IMR-90 (cell line): ENCODE results near the gene DEAF1. TPM values are rescaled to one million over a fixed set of nuclear protein-coding genes. Genes with fewer than 3 reads are reported as not detected.

ENCODE experiments used
- ATAC-seq: fragments of 200-7000 bp; cut with Tn5 transposase; 2 replicates; pipeline ENCODE4 v1.9.1; 2020; ENCODE audit warnings: low read depth, mild to moderate bottlenecking, moderate library complexity
- BruUV-seq: library from RNA; stranded (reverse); fragments of 400-500 nt; replicated peaks from 2 replicates; lab custom pipeline; 2021; lab: Mats Ljungman, UMichigan
- CTCF ChIA-PET: fragments of 300-600 bp; formaldehyde crosslinking; extraction: SDS; loops from one replicate; lab custom pipeline; 2021; ENCODE audit warnings: antibody characterized with exemption; lab: Yijun Ruan, JAX
- POLR2A ChIA-PET: fragments of 300-600 bp; sonication (Branson Sonifier 250); formaldehyde crosslinking; loops from one replicate; lab custom pipeline; 2022; ENCODE audit warnings: antibody characterized with exemption; ENCODE audit not compliant: unreplicated experiment; lab: Charles Lee
- DNase-seq: peaks from one replicate; pipeline ENCODE4 v3.0.0; 2013
- H2AFZ ChIP-seq: replicated peaks from 2 replicates; pipeline ENCODE3; 2013; ENCODE audit warnings: low read length, mild to moderate bottlenecking; ENCODE audit not compliant: poor library complexity
- H2AK5ac ChIP-seq: 2 replicates; pipeline ENCODE4 v1.6.1; 2013; ENCODE audit warnings: low read depth, low read length, inconsistent platforms
- H2AK9ac ChIP-seq: replicated peaks from 2 replicates; pipeline ENCODE3; 2013; ENCODE audit warnings: mild to moderate bottlenecking, low read depth, low read length, moderate library complexity; ENCODE audit not compliant: poor library complexity
- H2BK120ac ChIP-seq: 2 replicates; pipeline ENCODE4 v1.6.1; 2013; ENCODE audit warnings: low read depth, low read length, inconsistent platforms
- H2BK15ac ChIP-seq: 3 replicates; pipeline ENCODE4 v1.6.1; 2013; ENCODE audit warnings: low read depth, low read length, inconsistent platforms
- H2BK20ac ChIP-seq: 2 replicates; pipeline ENCODE4 v1.6.1; 2013; ENCODE audit warnings: low read depth, mild to moderate bottlenecking, inconsistent platforms, low read length, moderate library complexity
- H2BK5ac ChIP-seq: 2 replicates; pipeline ENCODE4 v1.6.1; 2013; ENCODE audit warnings: mild to moderate bottlenecking, low read depth, low read length, inconsistent platforms; ENCODE audit not compliant: poor library complexity, severe bottlenecking
- H3K14ac ChIP-seq: replicated peaks from 2 replicates; pipeline ENCODE4 v1.6.1; 2013; ENCODE audit warnings: low read depth, low read length, inconsistent platforms
- H3K18ac ChIP-seq: 2 replicates; pipeline ENCODE4 v1.6.1; 2013; ENCODE audit warnings: low read depth, low read length, control low read depth
- H3K23ac ChIP-seq: 2 replicates; pipeline ENCODE4 v1.6.1; 2013; ENCODE audit warnings: low read depth, low read length, inconsistent platforms
- H3K27ac ChIP-seq: 2 replicates; pipeline ENCODE4 v1.5.1; 2013; ENCODE audit warnings: mild to moderate bottlenecking, control low read depth, low read length; ENCODE audit not compliant: insufficient read depth
- H3K27me3 ChIP-seq: 2 replicates; pipeline ENCODE4 v1.6.1; 2013; ENCODE audit warnings: low read length; ENCODE audit not compliant: control insufficient read depth, insufficient read depth
- H3K36me3 ChIP-seq: 2 replicates; pipeline ENCODE4 v1.6.1; 2013; ENCODE audit warnings: low read length, mixed read lengths; ENCODE audit not compliant: control insufficient read depth, insufficient read depth
- H3K4ac ChIP-seq: 2 replicates; pipeline ENCODE4 v1.6.1; 2013; ENCODE audit warnings: low read depth, low read length, inconsistent platforms
- H3K4me1 ChIP-seq: 2 replicates; pipeline ENCODE4 v1.6.1; 2013; ENCODE audit warnings: low read length, mixed read lengths; ENCODE audit not compliant: control insufficient read depth, insufficient read depth
- H3K4me2 ChIP-seq: 2 replicates; pipeline ENCODE4 v1.6.1; 2013; ENCODE audit warnings: low read depth, mild to moderate bottlenecking, control low read depth, low read length, moderate library complexity
- H3K4me3 ChIP-seq: 2 replicates; pipeline ENCODE4 v1.5.1; 2013; ENCODE audit warnings: low read depth, mild to moderate bottlenecking, control low read depth, low read length, moderate library complexity; ENCODE audit not compliant: insufficient read depth
- H3K56ac ChIP-seq: 2 replicates; pipeline ENCODE4 v1.6.1; 2013; ENCODE audit warnings: low read length, inconsistent platforms; ENCODE audit not compliant: insufficient read depth; ENCODE audit errors: extremely low read depth
- H3K79me1 ChIP-seq, 2 experiments: 2 replicates each; pipeline ENCODE4 v1.6.1; 2013; ENCODE audit warnings: low read length in 2 of 2, inconsistent platforms in 1 of 2, low read depth in 1 of 2
- H3K9ac ChIP-seq: 2 replicates; pipeline ENCODE4 v1.6.1; 2013; ENCODE audit warnings: low read depth, low read length, control low read depth
- H3K9me1 ChIP-seq: 2 replicates; pipeline ENCODE4 v1.6.1; 2013; ENCODE audit warnings: low read length, inconsistent platforms; ENCODE audit not compliant: insufficient read depth
- H3K9me3 ChIP-seq: 2 replicates; pipeline ENCODE4 v1.6.1; 2013; ENCODE audit warnings: low read length; ENCODE audit not compliant: control insufficient read depth, insufficient read depth
- H4K20me1 ChIP-seq: 2 replicates; pipeline ENCODE4 v1.6.1; 2013; ENCODE audit warnings: low read length, inconsistent platforms; ENCODE audit not compliant: insufficient read depth
- H4K5ac ChIP-seq: 2 replicates; pipeline ENCODE4 v1.6.1; 2013; ENCODE audit warnings: mild to moderate bottlenecking, low read depth, low read length, control low read depth
- H4K8ac ChIP-seq, 2 experiments: 2 replicates each; pipeline ENCODE4 v1.6.1; 2013; ENCODE audit warnings: low read depth in 2 of 2, low read length in 2 of 2, control low read depth in 1 of 2, inconsistent platforms in 1 of 2
- H4K91ac ChIP-seq: 2 replicates; pipeline ENCODE4 v1.6.1; 2013; ENCODE audit warnings: low read depth, low read length, inconsistent platforms; ENCODE audit not compliant: insufficient read depth
- BHLHE40 ChIP-seq: fragments of 150-350 bp; IDR thresholded peaks from 2 replicates; pipeline ENCODE4 v1.6.1; 2016; ENCODE audit warnings: mild to moderate bottlenecking, low read depth, low read length
- CHD1 ChIP-seq: IDR thresholded peaks from 2 replicates; pipeline ENCODE4 v1.6.1; 2012; ENCODE audit warnings: low read depth, low read length, improper control_type of control experiment
- FOS ChIP-seq: fragments of 150-350 bp; IDR thresholded peaks from 2 replicates; pipeline ENCODE4 v1.6.1; 2016; ENCODE audit warnings: low read depth, low read length
- MAFK ChIP-seq: IDR thresholded peaks from 2 replicates; pipeline ENCODE4 v1.6.1; 2012; ENCODE audit warnings: low read depth, low read length, improper control_type of control experiment
- MAZ ChIP-seq: IDR thresholded peaks from 2 replicates; pipeline ENCODE4 v1.6.1; 2012; ENCODE audit warnings: low read depth, mild to moderate bottlenecking, low read length, improper control_type of control experiment, moderate library complexity, borderline replicate concordance
- MXI1 ChIP-seq: IDR thresholded peaks from 2 replicates; pipeline ENCODE4 v1.6.1; 2012; ENCODE audit warnings: low read depth, mild to moderate bottlenecking, low read length, moderate library complexity, borderline replicate concordance
- NFE2L2 ChIP-seq: fragments of 150-350 bp; IDR thresholded peaks from 2 replicates; pipeline ENCODE4 v1.6.1; 2016; ENCODE audit warnings: low read depth, mild to moderate bottlenecking, low read length
- POLR2A ChIP-seq: IDR thresholded peaks from 2 replicates; pipeline ENCODE4 v1.6.1; 2012; ENCODE audit warnings: mild to moderate bottlenecking, low read depth, low read length
- RAD21 ChIP-seq: IDR thresholded peaks from 2 replicates; pipeline ENCODE4 v1.6.1; 2012; ENCODE audit warnings: low read length, improper control_type of control experiment
- RCOR1 ChIP-seq: IDR thresholded peaks from 2 replicates; pipeline ENCODE4 v1.6.1; 2012; ENCODE audit warnings: mild to moderate bottlenecking, low read length, improper control_type of control experiment; ENCODE audit not compliant: insufficient replicate concordance
- RFX5 ChIP-seq: IDR thresholded peaks from 2 replicates; pipeline ENCODE4 v1.8.0; 2012; ENCODE audit warnings: low read depth, mild to moderate bottlenecking, low read length, moderate library complexity
- SMC3 ChIP-seq: fragments of 150-350 bp; IDR thresholded peaks from 2 replicates; pipeline ENCODE4 v1.6.1; 2016; ENCODE audit warnings: low read depth, mild to moderate bottlenecking, antibody characterized with exemption, low read length, moderate library complexity
- WGBS, 2 experiments: methylation state at CpG; one replicate each; pipeline versions ENCODE4 v1.1.5 to v1.1.7; 2013; ENCODE audit warnings: missing lambda C conversion rate in 2 of 2; ENCODE audit not compliant: insufficient read length in 1 of 2; ENCODE audit errors: extremely low coverage in 2 of 2; 5-methylcytosine and 5-hydroxymethylcytosine counted together
- dilution Hi-C: fragments of 300-500 bp; cut with HindIII; formaldehyde crosslinking; loops from one replicate; pipeline ENCODE4 v1.14.3; 2018; ENCODE audit warnings: low sequenced_read_pairs; ENCODE audit not compliant: unreplicated experiment
- in situ Hi-C: fragments of 300-500 bp; cut with MboI; formaldehyde crosslinking; loops from 3 replicates; pipeline ENCODE4 v1.14.3; 2019; ENCODE audit warnings: low sequenced_read_pairs, inconsistent platforms, mixed read lengths
- intact Hi-C: fragments of 100-400 bp; cut with micrococcal nuclease; formaldehyde crosslinking; loops from 2 replicates; pipeline ENCODE4 v1.10.0; 2022
- polyA plus RNA-seq, 3 experiments: library from polyadenylated mRNA; depleted of rRNA; stranded (reverse); fragments of >200 nt; gene quantifications; 2 replicates each; pipeline ENCODE4 v1.2.3, GENCODE V29; 2012; ENCODE audit warnings: low replicate concordance in 1 of 3
- total RNA-seq: library from RNA; depleted of rRNA; stranded (reverse); fragments of >200 nt; gene quantifications from 2 replicates; pipeline ENCODE4 v1.2.3, GENCODE V29; 2012
- TF ChIP-seq, protein P1 (sequence below): fragments of 150-350 bp; IDR thresholded peaks from 2 replicates; pipeline ENCODE4 v1.6.1; 2016; ENCODE audit warnings: low read depth, mild to moderate bottlenecking, low read length, moderate library complexity, borderline replicate concordance
- TF ChIP-seq, protein P2 (sequence below): conservative IDR thresholded peaks from 2 replicates; pipeline ENCODE4 v1.5.1; 2012; ENCODE audit warnings: mild to moderate bottlenecking, low read depth, low read length, improper control_type of control experiment
- TF ChIP-seq, protein P3 (sequence below): fragments of 150-350 bp; IDR thresholded peaks from 2 replicates; pipeline ENCODE4 v1.6.1; 2017; ENCODE audit warnings: mild to moderate bottlenecking, antibody characterized with exemption, low read length, low read depth

DEAF1 gene
- total and polyA plus RNA-seq, 2 of the 4 experiments (the other 2 are of a cell fraction) = 22.9 to 31.6 TPM

DNA sequence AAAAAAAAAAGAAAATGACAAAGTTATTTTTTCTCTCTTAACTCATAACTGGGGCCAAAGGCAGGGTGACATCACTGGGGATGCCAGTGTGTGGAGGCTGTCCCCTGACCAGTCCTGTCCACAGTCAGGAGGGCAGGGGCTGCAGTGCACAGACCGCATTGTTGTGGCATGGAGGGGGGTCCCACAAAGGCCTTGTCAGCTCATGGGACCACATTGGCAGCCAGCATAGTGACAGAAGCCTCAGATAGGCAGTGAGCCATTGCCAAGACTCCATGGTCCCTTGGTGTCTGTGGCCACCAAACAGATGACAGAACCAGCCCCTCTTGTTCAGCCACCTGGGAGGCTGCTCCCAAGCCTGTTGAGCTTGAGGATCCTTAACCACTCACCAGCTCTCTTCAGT, 4.7 kb upstream of the DEAF1 start:
- BruUV-seq = no TSS peak
- WGBS, 2 experiments = no CpG with 5 or more reads among the region's 1 CpG
- no peak overlapping the region for H3K56ac ChIP-seq
- in situ Hi-C loops (no loop called here), intact Hi-C loops (no loop called here), dilution Hi-C loops (no loop called here)
- ChIA-PET POLR2A (no interaction called here), CTCF (interaction anchor here (0.5 kb wide), 1 partner anchor 69 kb away, joined by 3 read pairs; no protein-coding TSS in a partner anchor)
- H3K4me2 ChIP-seq = no peak overlapping the region
- peaks cover 21 to 57% of the 10 kb centered on the region in 2 experiments for H3K79me1 ChIP-seq
- ATAC-seq (no peak), DNase-seq (no peak)
- peaks cover 18% of the 10 kb centered on the region for H3K9me1 ChIP-seq
- H3K4ac ChIP-seq = peak overlapping the region; percentile 59
- H3K4me1 ChIP-seq = peaks cover 24% of the 10 kb centered on the region
- no peak overlapping the region for H4K8ac ChIP-seq
- no peaks in the 10 kb centered on the region for H3K27me3 ChIP-seq
- H3K4me3 ChIP-seq = no peak overlapping the region
- H2AK5ac ChIP-seq = peak overlapping the region; percentile 91
- H3K14ac ChIP-seq = 0 out of 2 replicates have a peak overlapping the region, but pooled peaks have one; percentile 23
- H2BK120ac ChIP-seq = no peak overlapping the region
- peak overlapping the region; percentile 7 for H2BK5ac ChIP-seq
- H4K91ac ChIP-seq = peak overlapping the region; percentile 34; the same call in 1 of the 2 replicates
- no peak overlapping the region for H3K9ac ChIP-seq
- peaks cover 24% of the 10 kb centered on the region for H4K20me1 ChIP-seq
- peak overlapping the region; percentile 3; the same call in 1 of the 2 replicates for H3K27ac ChIP-seq
- no peak overlapping the region for H3K18ac ChIP-seq
- TF ChIP-seq NFE2L2 (no peak), RCOR1 (no peak), MXI1 (no peak), FOS (no peak), RFX5 (no peak), CHD1 (no peak), POLR2A (no peak), RAD21 (no peak), MAFK (no peak), MAZ (no peak), BHLHE40 (no peak), SMC3 (no peak)
- TF ChIP-seq, protein P1, sequence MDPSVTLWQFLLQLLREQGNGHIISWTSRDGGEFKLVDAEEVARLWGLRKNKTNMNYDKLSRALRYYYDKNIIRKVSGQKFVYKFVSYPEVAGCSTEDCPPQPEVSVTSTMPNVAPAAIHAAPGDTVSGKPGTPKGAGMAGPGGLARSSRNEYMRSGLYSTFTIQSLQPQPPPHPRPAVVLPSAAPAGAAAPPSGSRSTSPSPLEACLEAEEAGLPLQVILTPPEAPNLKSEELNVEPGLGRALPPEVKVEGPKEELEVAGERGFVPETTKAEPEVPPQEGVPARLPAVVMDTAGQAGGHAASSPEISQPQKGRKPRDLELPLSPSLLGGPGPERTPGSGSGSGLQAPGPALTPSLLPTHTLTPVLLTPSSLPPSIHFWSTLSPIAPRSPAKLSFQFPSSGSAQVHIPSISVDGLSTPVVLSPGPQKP = no peak
- TF ChIP-seq, protein P2, sequence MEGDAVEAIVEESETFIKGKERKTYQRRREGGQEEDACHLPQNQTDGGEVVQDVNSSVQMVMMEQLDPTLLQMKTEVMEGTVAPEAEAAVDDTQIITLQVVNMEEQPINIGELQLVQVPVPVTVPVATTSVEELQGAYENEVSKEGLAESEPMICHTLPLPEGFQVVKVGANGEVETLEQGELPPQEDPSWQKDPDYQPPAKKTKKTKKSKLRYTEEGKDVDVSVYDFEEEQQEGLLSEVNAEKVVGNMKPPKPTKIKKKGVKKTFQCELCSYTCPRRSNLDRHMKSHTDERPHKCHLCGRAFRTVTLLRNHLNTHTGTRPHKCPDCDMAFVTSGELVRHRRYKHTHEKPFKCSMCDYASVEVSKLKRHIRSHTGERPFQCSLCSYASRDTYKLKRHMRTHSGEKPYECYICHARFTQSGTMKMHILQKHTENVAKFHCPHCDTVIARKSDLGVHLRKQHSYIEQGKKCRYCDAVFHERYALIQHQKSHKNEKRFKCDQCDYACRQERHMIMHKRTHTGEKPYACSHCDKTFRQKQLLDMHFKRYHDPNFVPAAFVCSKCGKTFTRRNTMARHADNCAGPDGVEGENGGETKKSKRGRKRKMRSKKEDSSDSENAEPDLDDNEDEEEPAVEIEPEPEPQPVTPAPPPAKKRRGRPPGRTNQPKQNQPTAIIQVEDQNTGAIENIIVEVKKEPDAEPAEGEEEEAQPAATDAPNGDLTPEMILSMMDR = no peak
- TF ChIP-seq, protein P3, sequence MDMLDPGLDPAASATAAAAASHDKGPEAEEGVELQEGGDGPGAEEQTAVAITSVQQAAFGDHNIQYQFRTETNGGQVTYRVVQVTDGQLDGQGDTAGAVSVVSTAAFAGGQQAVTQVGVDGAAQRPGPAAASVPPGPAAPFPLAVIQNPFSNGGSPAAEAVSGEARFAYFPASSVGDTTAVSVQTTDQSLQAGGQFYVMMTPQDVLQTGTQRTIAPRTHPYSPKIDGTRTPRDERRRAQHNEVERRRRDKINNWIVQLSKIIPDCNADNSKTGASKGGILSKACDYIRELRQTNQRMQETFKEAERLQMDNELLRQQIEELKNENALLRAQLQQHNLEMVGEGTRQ = no peak
- peak overlapping the region; percentile 60 for H3K23ac ChIP-seq
- H4K5ac ChIP-seq = no peak overlapping the region
- peak overlapping the region; percentile 24 for H2AFZ ChIP-seq
- H2BK15ac ChIP-seq = no peak overlapping the region
- no peak overlapping the region for H2BK20ac ChIP-seq
- no peaks in the 10 kb centered on the region for H3K9me3 ChIP-seq
- H3K36me3 ChIP-seq = peaks cover 20% of the 10 kb centered on the region; the same call in 1 of the 2 replicates
- peak overlapping the region; percentile 33 for H2AK9ac ChIP-seq
